Measurements from ENCODE around the gene GPR21.

GPR21 gene

GRCh38 chr9:123048748-123049147, 15.3 kb downstream of the GPR21 start:
- Histone ChIP-seq H3K27ac (ENCODE audit: low read depth, low read length) (no peak overlapping the region), H3K36me3 (ENCODE audit: control insufficient read depth, insufficient read depth, low read length) (peaks cover 10% of the 10 kb centered on the region; the same call in 1 of the 2 replicates), H3K4me3 (ENCODE audit: low read depth, low read length) (no peak overlapping the region), H3K4me1 (ENCODE audit: control insufficient read depth, insufficient read depth, low read length) (peaks cover 5% of the 10 kb centered on the region; the same call in 1 of the 2 replicates), H3K27me3 (ENCODE audit: control insufficient read depth, insufficient read depth, low read length) (no peaks in the 10 kb centered on the region), H3K9ac (ENCODE audit: low read depth, low read length) (no peak overlapping the region), H3K9me3 (ENCODE audit: control insufficient read depth, insufficient read depth, low read length) (no peaks in the 10 kb centered on the region)

- H3K4me1 ChIP-seq (ENCODE audit: control insufficient read depth, insufficient read depth, low read length): peaks cover 5% of the 10 kb centered on the region; the same call in 1 of the 2 replicates
- no peak overlapping the region for H3K4me3 ChIP-seq (ENCODE audit: low read depth, low read length)
- H3K27ac ChIP-seq (ENCODE audit: low read depth, low read length): no peak overlapping the region
Observed at GRCh38 chr9:123049589-123050222, 16.2 kb downstream of the GPR21 start.

DNA sequence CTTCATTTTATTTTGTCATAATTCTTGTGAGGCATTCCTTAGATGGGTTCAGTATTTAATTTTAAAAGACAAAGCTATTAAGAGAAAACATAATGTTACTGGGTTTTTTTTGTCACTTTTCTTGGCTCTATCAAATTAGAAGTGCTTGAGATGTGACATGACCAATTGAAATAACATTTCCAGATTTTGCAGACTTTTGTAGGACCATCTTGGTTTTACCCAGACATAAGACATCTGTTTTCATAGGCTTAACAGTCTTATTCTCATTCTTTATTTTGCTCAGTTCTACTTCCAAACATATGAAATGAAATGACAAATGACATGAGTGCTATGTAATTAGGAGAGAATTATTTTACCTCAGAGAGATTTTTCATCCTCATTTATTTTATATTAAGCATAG, 19.6 kb downstream of the GPR21 start:
- Histone ChIP-seq H3K27ac (ENCODE audit: low read depth, low read length) (no peak overlapping the region), H3K4me3 (ENCODE audit: low read depth, low read length) (no peak overlapping the region), H3K9me3 (ENCODE audit: control insufficient read depth, insufficient read depth, low read length) (no peaks in the 10 kb centered on the region), H3K36me3 (ENCODE audit: control insufficient read depth, insufficient read depth, low read length) (peaks cover 18% of the 10 kb centered on the region), H3K4me1 (ENCODE audit: control insufficient read depth, insufficient read depth, low read length) (peaks cover 5% of the 10 kb centered on the region; the same call in 1 of the 2 replicates), H3K9ac (ENCODE audit: low read depth, low read length) (no peak overlapping the region), H3K27me3 (ENCODE audit: control insufficient read depth, insufficient read depth, low read length) (no peaks in the 10 kb centered on the region)

More at GRCh38 chr9:123049589-123050222, 16.2 kb downstream of the GPR21 start:
- Histone ChIP-seq H3K9me3 (ENCODE audit: control insufficient read depth, insufficient read depth, low read length) (no peaks in the 10 kb centered on the region), H3K9ac (ENCODE audit: low read depth, low read length) (no peak overlapping the region), H3K36me3 (ENCODE audit: control insufficient read depth, insufficient read depth, low read length) (peaks cover 13% of the 10 kb centered on the region), H3K27me3 (ENCODE audit: control insufficient read depth, insufficient read depth, low read length) (no peaks in the 10 kb centered on the region)

- Histone ChIP-seq H3K9me3 (ENCODE audit: control insufficient read depth, insufficient read depth, low read length) (no peaks in the 10 kb centered on the region), H3K4me3 (ENCODE audit: low read depth, low read length) (no peak overlapping the region), H3K4me1 (ENCODE audit: control insufficient read depth, insufficient read depth, low read length) (peaks cover 5% of the 10 kb centered on the region; the same call in 1 of the 2 replicates), H3K27ac (ENCODE audit: low read depth, low read length) (no peak overlapping the region), H3K27me3 (ENCODE audit: control insufficient read depth, insufficient read depth, low read length) (no peaks in the 10 kb centered on the region), H3K36me3 (ENCODE audit: control insufficient read depth, insufficient read depth, low read length) (peaks cover 16% of the 10 kb centered on the region), H3K9ac (ENCODE audit: low read depth, low read length) (no peak overlapping the region)
Observed at GRCh38 chr9:123053711-123054110, 20.2 kb downstream of the GPR21 start.

GRCh38 chr9:123058834-123059233, 25.4 kb downstream of the GPR21 start:
- no peaks in the 10 kb centered on the region for H3K9me3 ChIP-seq (ENCODE audit: control insufficient read depth, insufficient read depth, low read length)
- no peak overlapping the region for H3K4me3 ChIP-seq (ENCODE audit: low read depth, low read length)
- peaks cover 14% of the 10 kb centered on the region for H3K36me3 ChIP-seq (ENCODE audit: control insufficient read depth, insufficient read depth, low read length)
- no peak overlapping the region for H3K27ac ChIP-seq (ENCODE audit: low read depth, low read length)
- no peaks in the 10 kb centered on the region for H3K27me3 ChIP-seq (ENCODE audit: control insufficient read depth, insufficient read depth, low read length)
- no peak overlapping the region for H3K9ac ChIP-seq (ENCODE audit: low read depth, low read length)
- peaks cover 10% of the 10 kb centered on the region; the same call in 1 of the 2 replicates for H3K4me1 ChIP-seq (ENCODE audit: control insufficient read depth, insufficient read depth, low read length)

GRCh38 chr9:123059472-123060220, 26.2 kb downstream of the GPR21 start:
- Histone ChIP-seq H3K4me1 (ENCODE audit: control insufficient read depth, insufficient read depth, low read length) (peaks cover 13% of the 10 kb centered on the region; the same call in 1 of the 2 replicates), H3K27me3 (ENCODE audit: control insufficient read depth, insufficient read depth, low read length) (no peaks in the 10 kb centered on the region), H3K27ac (ENCODE audit: low read depth, low read length) (no peak overlapping the region), H3K4me3 (ENCODE audit: low read depth, low read length) (no peak overlapping the region), H3K9ac (ENCODE audit: low read depth, low read length) (no peak overlapping the region), H3K9me3 (ENCODE audit: control insufficient read depth, insufficient read depth, low read length) (no peaks in the 10 kb centered on the region), H3K36me3 (ENCODE audit: control insufficient read depth, insufficient read depth, low read length) (peaks cover 11% of the 10 kb centered on the region)

DNA sequence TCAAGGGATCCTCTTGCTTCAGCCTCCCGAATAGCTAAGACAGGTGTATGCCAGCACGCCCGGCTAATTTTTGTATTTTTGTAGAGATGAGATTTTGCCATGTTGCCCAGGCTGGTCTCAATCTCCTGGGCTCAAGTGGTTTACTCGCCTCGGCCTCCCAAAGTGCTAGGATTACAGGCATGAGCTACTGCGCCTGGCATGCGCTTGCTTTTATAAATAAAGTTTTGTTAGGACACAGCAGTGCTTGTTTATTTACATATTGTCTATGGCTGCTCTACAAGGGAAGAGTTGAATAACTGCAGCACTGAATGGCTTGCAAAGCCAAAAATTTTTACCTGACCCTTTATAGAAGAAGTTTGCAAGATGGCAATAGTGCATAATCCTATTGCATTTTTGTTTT, 27.7 kb downstream of the GPR21 start:
- Histone ChIP-seq H3K4me1 (ENCODE audit: control insufficient read depth, insufficient read depth, low read length) (peaks cover 13% of the 10 kb centered on the region; the same call in 1 of the 2 replicates), H3K36me3 (ENCODE audit: control insufficient read depth, insufficient read depth, low read length) (peaks cover 16% of the 10 kb centered on the region), H3K9me3 (ENCODE audit: control insufficient read depth, insufficient read depth, low read length) (no peaks in the 10 kb centered on the region), H3K27me3 (ENCODE audit: control insufficient read depth, insufficient read depth, low read length) (no peaks in the 10 kb centered on the region), H3K27ac (ENCODE audit: low read depth, low read length) (no peak overlapping the region), H3K4me3 (ENCODE audit: low read depth, low read length) (no peak overlapping the region), H3K9ac (ENCODE audit: low read depth, low read length) (no peak overlapping the region)

DNA sequence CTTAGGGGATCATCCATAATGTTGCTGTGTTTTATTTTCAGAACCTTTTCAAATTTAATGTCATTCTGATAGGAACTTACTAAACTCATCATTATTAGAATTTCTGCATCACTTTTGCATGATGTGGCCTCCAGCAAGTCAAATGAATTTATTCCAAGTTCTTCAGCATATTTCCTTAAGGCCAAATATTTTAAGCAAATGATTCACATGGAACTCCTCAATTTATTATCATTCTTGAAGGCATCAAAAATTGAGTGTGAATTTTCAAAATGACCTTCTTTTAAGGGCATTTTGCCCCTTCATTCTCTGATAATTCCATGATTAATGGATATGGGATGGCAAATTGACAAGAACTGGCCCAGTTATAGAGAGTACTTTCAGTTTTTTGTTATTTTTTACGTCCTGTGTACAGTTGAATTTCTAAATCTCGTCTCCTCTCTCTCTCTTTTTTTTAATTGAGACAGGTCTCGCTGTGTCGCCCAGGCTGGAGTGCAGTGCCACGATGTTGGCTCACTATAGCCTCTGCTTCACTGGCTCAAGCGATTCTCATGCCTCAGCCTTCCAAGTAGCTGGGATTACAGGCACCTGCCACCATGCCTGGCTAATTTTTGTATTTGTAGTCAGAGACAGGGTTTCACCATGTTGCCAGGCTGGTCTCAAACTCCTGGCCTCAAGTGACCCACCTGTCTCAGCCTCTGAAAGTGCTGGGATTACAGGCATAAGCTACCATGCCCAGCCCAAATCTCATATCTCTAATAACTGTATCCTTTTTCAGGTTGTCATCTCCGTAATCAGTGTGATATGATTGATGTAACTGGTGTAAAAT, 29.1 kb downstream of the GPR21 start:
- no peak overlapping the region for H3K4me3 ChIP-seq (ENCODE audit: low read depth, low read length)
- H3K9ac ChIP-seq (ENCODE audit: low read depth, low read length): no peak overlapping the region
- peaks cover 13% of the 10 kb centered on the region; the same call in 1 of the 2 replicates for H3K4me1 ChIP-seq (ENCODE audit: control insufficient read depth, insufficient read depth, low read length)
- H3K27ac ChIP-seq (ENCODE audit: low read depth, low read length): no peak overlapping the region
- H3K9me3 ChIP-seq (ENCODE audit: control insufficient read depth, insufficient read depth, low read length): no peaks in the 10 kb centered on the region
- no peaks in the 10 kb centered on the region for H3K27me3 ChIP-seq (ENCODE audit: control insufficient read depth, insufficient read depth, low read length)
- H3K36me3 ChIP-seq (ENCODE audit: control insufficient read depth, insufficient read depth, low read length): peaks cover 30% of the 10 kb centered on the region

DNA sequence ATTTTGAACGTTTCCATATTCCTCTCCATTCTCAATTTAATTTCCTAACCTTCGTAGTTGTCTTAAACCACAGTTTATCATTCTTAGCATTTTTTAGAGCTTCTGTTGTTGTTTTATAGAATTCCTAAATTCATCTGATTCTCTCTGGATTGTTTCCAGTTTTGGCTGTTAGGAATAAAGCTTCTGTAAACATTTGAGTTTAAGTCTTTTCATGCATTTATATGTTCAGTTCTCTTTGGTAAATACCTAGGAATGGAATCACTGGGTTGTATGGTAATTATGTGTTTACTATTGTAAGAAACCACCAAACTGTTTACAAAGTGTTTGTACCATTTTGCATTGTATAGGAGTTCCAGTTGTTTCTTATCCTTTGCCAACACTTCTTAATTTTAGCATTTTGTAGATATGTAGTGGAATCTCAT, 29.7 kb downstream of the GPR21 start:
- no peaks in the 10 kb centered on the region for H3K9me3 ChIP-seq (ENCODE audit: control insufficient read depth, insufficient read depth, low read length)
- peaks cover 34% of the 10 kb centered on the region for H3K36me3 ChIP-seq (ENCODE audit: control insufficient read depth, insufficient read depth, low read length)
- peaks cover 13% of the 10 kb centered on the region; the same call in 1 of the 2 replicates for H3K4me1 ChIP-seq (ENCODE audit: control insufficient read depth, insufficient read depth, low read length)
- H3K4me3 ChIP-seq (ENCODE audit: low read depth, low read length): no peak overlapping the region
- H3K27ac ChIP-seq (ENCODE audit: low read depth, low read length): no peak overlapping the region
- H3K27me3 ChIP-seq (ENCODE audit: control insufficient read depth, insufficient read depth, low read length): no peaks in the 10 kb centered on the region
- no peak overlapping the region for H3K9ac ChIP-seq (ENCODE audit: low read depth, low read length)

DNA sequence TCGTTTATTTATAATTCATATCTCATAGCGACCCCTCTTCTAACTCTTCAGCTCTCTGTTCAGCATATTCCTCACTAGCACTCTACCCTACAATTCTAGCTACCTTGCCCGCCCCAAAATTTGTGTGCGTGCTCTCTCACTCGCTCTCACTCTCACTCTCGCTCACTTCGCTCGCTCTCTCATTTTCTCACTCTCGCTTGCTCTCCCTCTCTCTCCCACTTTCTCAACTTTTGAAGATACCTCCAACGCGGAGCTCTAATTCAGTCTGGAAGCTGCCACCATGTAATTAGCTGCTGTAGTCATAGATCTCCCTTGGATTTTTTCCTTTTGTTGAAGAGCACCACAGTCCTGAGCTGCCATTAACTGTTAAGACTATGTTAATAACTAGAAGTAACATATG, 30.4 kb downstream of the GPR21 start:
- no peak overlapping the region for H3K27ac ChIP-seq (ENCODE audit: low read depth, low read length)
- no peak overlapping the region for H3K4me3 ChIP-seq (ENCODE audit: low read depth, low read length)
- H3K36me3 ChIP-seq (ENCODE audit: control insufficient read depth, insufficient read depth, low read length): peaks cover 41% of the 10 kb centered on the region
- no peaks in the 10 kb centered on the region for H3K9me3 ChIP-seq (ENCODE audit: control insufficient read depth, insufficient read depth, low read length)
- H3K9ac ChIP-seq (ENCODE audit: low read depth, low read length): no peak overlapping the region
- no peaks in the 10 kb centered on the region for H3K27me3 ChIP-seq (ENCODE audit: control insufficient read depth, insufficient read depth, low read length)
- peaks cover 13% of the 10 kb centered on the region; the same call in 1 of the 2 replicates for H3K4me1 ChIP-seq (ENCODE audit: control insufficient read depth, insufficient read depth, low read length)
